Smooth muscle cell (in vitro differentiated cells): ENCODE results near the gene STAB1. TPM values are rescaled to one million over a fixed set of nuclear protein-coding genes. Genes with fewer than 3 reads are reported as not detected.

Source experiments
- DNase-seq: peaks from one replicate; lab custom pipeline; 2025; ENCODE audit not compliant: unreplicated experiment; lab: John Stamatoyannopoulos, UW
- H2AFZ ChIP-seq: fragments of 200-600 bp; sonication (generic); 2 replicates; pipeline ENCODE4 v1.6.0; 2016; ENCODE audit warnings: antibody characterized with exemption, low read depth, mild to moderate bottlenecking
- H3F3A ChIP-seq: fragments of 200-600 bp; sonication (generic); 2 replicates; pipeline ENCODE4 v1.6.0; 2017; ENCODE audit warnings: antibody characterized with exemption, low read depth
- H3K27ac ChIP-seq: fragments of 200-600 bp; sonication (generic); 2 replicates; pipeline ENCODE4 v1.5.1; 2016; ENCODE audit warnings: low read depth, mild to moderate bottlenecking
- H3K27me3 ChIP-seq: fragments of 200-600 bp; sonication (generic); 2 replicates; pipeline ENCODE4 v1.6.1; 2016; ENCODE audit warnings: low read depth, mild to moderate bottlenecking
- H3K36me3 ChIP-seq: fragments of 200-600 bp; sonication (generic); 2 replicates; pipeline ENCODE4 v1.5.1; 2016; ENCODE audit warnings: low read depth
- H3K4me1 ChIP-seq: fragments of 200-600 bp; sonication (generic); 2 replicates; pipeline ENCODE4 v1.5.1; 2016; ENCODE audit warnings: low read depth
- H3K4me2 ChIP-seq: fragments of 200-600 bp; sonication (generic); 2 replicates; pipeline ENCODE4 v1.6.0; 2016; ENCODE audit warnings: mild to moderate bottlenecking
- H3K4me3 ChIP-seq: fragments of 200-600 bp; sonication (generic); 2 replicates; pipeline ENCODE4 v1.5.1; 2016; ENCODE audit warnings: mild to moderate bottlenecking
- H3K79me2 ChIP-seq: fragments of 200-600 bp; sonication (generic); 2 replicates; pipeline ENCODE4 v1.6.0; 2016; ENCODE audit warnings: low read depth, mild to moderate bottlenecking
- H3K9ac ChIP-seq: fragments of 200-600 bp; sonication (generic); 2 replicates; pipeline ENCODE4 v1.6.0; 2016; ENCODE audit warnings: low read depth
- H3K9me3 ChIP-seq: fragments of 200-600 bp; sonication (generic); replicated peaks from 2 replicates; pipeline ENCODE4 v1.5.1; 2016; ENCODE audit warnings: low read depth
- H4K20me1 ChIP-seq: fragments of 200-600 bp; sonication (generic); 2 replicates; pipeline ENCODE4 v1.6.0; 2016; ENCODE audit warnings: low read depth
- WGBS: methylation state at CpG from one replicate; pipeline ENCODE4 v1.1.7; 2016; ENCODE audit warnings: low lambda C conversion rate; 5-methylcytosine and 5-hydroxymethylcytosine counted together
- polyA plus RNA-seq: library from polyadenylated mRNA; unstranded; fragments of >200 nt; fragmentation: Nextera tagmentation; extraction: Ambion mirVana; gene quantifications from 2 replicates; pipeline ENCODE4 v1.2.1, GENCODE V29; 2016
- total RNA-seq: library from RNA; depleted of rRNA; stranded (reverse); fragments of >200 nt; gene quantifications from 2 replicates; pipeline ENCODE4 v1.2.3, GENCODE V29; 2014
- TF ChIP-seq, protein P1 (sequence below): fragments of 200-600 bp; sonication (generic); IDR thresholded peaks from 2 replicates; pipeline ENCODE4 v1.5.1; 2017; ENCODE audit warnings: borderline replicate concordance, mild to moderate bottlenecking, antibody characterized with exemption; ENCODE audit not compliant: insufficient read depth, poor library complexity, severe bottlenecking

STAB1 gene
- total and polyA plus RNA-seq, 2 experiments from 2014 or later: 0.22 to 0.25 TPM

DNA sequence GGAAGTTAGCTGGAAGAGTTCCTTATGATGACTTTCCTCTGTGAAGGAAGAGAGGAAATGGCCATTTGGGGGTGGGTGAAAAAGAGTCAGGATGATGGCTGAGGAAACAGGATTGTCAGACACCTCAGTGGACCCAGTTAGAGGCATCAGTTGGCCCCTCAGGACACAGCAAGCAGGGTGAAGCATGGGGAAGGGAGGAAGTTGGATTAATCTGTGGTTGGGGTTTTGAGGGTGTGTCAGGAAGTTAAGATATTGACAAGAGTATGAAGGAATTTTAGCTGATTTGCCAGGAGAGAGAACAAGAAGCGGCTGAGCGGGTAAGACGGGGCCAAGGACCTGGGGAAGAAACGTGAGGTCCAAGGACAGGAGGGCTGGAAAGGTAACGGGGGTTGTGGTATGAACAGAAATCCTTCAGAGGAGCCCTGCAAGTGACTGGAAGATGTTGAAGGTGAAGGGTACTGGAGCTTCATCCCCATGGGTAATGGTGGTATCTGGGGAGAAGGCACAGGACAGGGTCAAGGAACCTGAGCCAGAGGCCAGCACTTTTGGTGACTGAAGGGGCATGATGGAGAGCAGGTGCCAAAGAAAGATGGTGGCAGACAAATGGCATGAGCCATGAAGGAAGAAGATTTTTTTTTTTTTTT lies 44.0 kb downstream of the STAB1 start:
- Histone ChIP-seq H3K9ac (no peak overlapping the region), H4K20me1 (peaks cover 51% of the 10 kb centered on the region), H3K27me3 (no peaks in the 10 kb centered on the region), H3K79me2 (peaks cover 51% of the 10 kb centered on the region), H3F3A (no peaks in the 10 kb centered on the region), H2AFZ (no peak overlapping the region), H3K27ac (no peak overlapping the region), H3K36me3 (no peaks in the 10 kb centered on the region), H3K4me2 (peak overlapping the region; percentile 93), H3K4me1 (peaks cover 25% of the 10 kb centered on the region), H3K4me3 (no peak overlapping the region), H3K9me3 (no peaks in the 10 kb centered on the region)
- TF ChIP-seq, protein P1, sequence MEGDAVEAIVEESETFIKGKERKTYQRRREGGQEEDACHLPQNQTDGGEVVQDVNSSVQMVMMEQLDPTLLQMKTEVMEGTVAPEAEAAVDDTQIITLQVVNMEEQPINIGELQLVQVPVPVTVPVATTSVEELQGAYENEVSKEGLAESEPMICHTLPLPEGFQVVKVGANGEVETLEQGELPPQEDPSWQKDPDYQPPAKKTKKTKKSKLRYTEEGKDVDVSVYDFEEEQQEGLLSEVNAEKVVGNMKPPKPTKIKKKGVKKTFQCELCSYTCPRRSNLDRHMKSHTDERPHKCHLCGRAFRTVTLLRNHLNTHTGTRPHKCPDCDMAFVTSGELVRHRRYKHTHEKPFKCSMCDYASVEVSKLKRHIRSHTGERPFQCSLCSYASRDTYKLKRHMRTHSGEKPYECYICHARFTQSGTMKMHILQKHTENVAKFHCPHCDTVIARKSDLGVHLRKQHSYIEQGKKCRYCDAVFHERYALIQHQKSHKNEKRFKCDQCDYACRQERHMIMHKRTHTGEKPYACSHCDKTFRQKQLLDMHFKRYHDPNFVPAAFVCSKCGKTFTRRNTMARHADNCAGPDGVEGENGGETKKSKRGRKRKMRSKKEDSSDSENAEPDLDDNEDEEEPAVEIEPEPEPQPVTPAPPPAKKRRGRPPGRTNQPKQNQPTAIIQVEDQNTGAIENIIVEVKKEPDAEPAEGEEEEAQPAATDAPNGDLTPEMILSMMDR: no peak
- no peak for DNase-seq
- WGBS: 96% methylated on average over 5 of the region's 5 CpGs

DNA sequence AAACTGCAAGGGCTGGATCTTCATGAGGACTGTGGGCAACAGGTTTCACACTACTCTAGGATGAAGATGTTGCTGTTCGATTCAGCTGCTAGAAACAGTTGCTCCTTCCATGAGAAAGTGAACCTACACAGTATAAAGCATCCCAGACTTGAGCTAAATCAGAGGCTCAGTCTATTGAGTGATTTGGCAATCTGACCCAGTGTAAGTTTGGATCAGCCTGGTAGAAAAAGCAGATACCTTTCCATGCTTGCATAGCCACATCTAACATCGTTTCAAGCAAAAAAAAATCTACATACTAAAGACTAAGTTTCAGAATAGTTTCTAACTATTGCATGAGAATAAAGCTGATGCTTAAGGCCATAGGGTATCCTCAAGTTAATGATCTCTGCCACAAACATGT lies 45.9 kb downstream of the STAB1 start:
- 100% methylated on average over 2 of the region's 2 CpGs for WGBS
- H3K4me1 ChIP-seq: peaks cover 11% of the 10 kb centered on the region
- no peaks in the 10 kb centered on the region for H3K36me3 ChIP-seq
- H3K79me2 ChIP-seq: peaks cover 51% of the 10 kb centered on the region
- H3K27me3 ChIP-seq: no peaks in the 10 kb centered on the region
- no peak overlapping the region for H2AFZ ChIP-seq
- H4K20me1 ChIP-seq: peaks cover 61% of the 10 kb centered on the region
- no peak overlapping the region for H3K9ac ChIP-seq
- DNase-seq: no peak
- H3F3A ChIP-seq: no peaks in the 10 kb centered on the region
- H3K27ac ChIP-seq: no peak overlapping the region
- H3K9me3 ChIP-seq: no peaks in the 10 kb centered on the region
- no peak overlapping the region for H3K4me3 ChIP-seq
- TF ChIP-seq, protein P1: no peak
- H3K4me2 ChIP-seq: no peak overlapping the region

DNA sequence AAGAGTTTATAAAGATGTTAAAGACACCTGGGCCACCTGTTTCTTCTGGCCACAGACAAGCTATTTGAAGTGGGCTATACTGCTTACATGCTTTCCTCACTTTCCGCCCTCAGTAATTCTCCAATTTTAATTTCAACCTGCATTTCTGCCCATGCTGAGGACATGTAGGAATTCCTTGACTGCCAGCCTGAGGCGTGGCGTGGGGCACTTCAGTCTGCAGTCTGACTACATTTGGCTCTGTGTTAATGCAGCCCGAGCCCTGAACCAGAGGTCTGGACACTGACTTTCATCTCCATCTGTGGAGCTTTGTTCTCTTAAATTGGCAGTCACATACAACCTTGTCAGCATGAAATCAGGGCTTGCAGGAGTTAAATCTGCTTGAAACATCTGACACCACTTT lies 49.8 kb downstream of the STAB1 start:
- no peaks in the 10 kb centered on the region for H3F3A ChIP-seq
- H3K4me3 ChIP-seq: no peak overlapping the region
- no peak overlapping the region for H2AFZ ChIP-seq
- H4K20me1 ChIP-seq: peaks cover 41% of the 10 kb centered on the region
- no peaks in the 10 kb centered on the region for H3K9me3 ChIP-seq
- H3K36me3 ChIP-seq: peaks cover 19% of the 10 kb centered on the region
- H3K9ac ChIP-seq: no peak overlapping the region
- H3K79me2 ChIP-seq: peaks cover 25% of the 10 kb centered on the region
- WGBS: 92% methylated on average over 4 of the region's 4 CpGs
- H3K4me1 ChIP-seq: no peaks in the 10 kb centered on the region
- H3K27ac ChIP-seq: no peak overlapping the region
- H3K27me3 ChIP-seq: no peaks in the 10 kb centered on the region
- H3K4me2 ChIP-seq: no peak overlapping the region
- no peak for DNase-seq
- TF ChIP-seq, protein P1: no peak
